T47D (cell line): ENCODE measurements around the gene C10orf67.

Source experiments
- DNase-seq, 2 experiments: peaks; one replicate each; pipeline versions ENCODE4 v3.0.0 to v3.0.0-alpha.2; 2011 to 2012; ENCODE audit warnings: low read depth in 1 of 2, low spot score in 1 of 2
- JUND ChIP-seq: IDR thresholded peaks from 2 replicates; pipeline ENCODE4 v1.6.1; 2012; ENCODE audit warnings: low read depth
- in situ Hi-C: cut with HindIII; loops from 2 replicates; pipeline ENCODE4 v1.10.0; 2016; ENCODE audit warnings: low sequenced_read_pairs, low pct_unique_long_range_greater_than_20kb

The C10orf67 gene

DNA sequence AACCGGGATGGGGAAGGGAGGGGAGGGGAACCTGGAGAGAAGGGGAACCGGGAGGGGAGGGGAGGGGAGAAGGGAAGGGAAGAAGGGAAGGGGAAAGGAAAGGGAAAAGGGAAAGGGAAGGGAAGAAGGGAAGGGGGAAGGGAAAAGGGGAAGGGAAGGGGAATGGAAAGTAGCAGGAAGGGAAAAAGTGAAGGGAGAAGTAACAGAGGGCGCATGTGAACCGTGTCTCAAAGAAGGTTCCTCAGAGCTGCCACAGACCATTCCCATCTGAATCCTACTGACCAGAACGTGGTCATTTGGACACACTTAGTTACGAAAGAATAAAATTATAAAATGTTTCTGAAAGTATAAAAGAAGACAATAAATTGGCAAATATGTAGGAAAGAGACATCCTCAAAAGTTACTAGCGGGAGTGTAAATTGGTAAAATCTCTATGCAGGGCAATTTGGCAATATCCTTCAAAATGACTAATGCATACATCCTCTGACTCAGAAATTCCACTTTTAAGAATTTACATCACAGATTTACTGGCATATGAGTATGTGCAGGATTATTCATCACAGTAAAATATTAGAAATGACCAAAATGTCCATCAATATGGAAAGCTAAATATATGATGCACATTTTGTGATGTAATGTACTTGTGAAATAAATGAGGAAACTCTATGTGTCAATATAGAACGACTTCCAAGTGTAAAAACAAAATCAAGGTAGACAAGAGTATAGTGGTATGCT lies 12.9 kb downstream of the C10orf67 start:
- peak in 1 of 2 experiments; percentile 36 for DNase-seq
- no peak for TF ChIP-seq JUND
- in situ Hi-C loops, result no loop called here

DNA sequence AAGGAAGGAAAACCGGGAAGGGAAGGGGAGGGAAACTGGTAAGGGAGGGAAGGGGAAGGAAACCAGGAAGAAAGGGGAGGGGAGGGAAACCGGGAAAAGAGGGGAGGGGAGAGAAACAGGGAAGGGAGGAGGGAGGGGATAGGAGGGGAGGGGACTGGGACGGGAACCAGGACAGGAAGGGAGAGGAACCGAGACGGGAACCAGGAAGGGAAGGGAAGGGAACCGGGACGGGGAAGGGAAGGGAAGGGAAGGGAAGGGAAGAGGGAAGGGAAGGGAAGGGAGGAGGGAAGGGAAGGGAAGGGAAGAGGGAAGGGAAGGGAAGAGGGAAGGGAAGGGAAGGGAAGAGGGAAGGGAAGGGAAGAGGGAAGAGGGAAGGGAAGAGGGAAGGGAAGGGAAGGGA lies 13.6 kb downstream of the C10orf67 start:
- no peak for TF ChIP-seq JUND
- DNase-seq, result no peak
- in situ Hi-C loops, result no loop called here

DNA sequence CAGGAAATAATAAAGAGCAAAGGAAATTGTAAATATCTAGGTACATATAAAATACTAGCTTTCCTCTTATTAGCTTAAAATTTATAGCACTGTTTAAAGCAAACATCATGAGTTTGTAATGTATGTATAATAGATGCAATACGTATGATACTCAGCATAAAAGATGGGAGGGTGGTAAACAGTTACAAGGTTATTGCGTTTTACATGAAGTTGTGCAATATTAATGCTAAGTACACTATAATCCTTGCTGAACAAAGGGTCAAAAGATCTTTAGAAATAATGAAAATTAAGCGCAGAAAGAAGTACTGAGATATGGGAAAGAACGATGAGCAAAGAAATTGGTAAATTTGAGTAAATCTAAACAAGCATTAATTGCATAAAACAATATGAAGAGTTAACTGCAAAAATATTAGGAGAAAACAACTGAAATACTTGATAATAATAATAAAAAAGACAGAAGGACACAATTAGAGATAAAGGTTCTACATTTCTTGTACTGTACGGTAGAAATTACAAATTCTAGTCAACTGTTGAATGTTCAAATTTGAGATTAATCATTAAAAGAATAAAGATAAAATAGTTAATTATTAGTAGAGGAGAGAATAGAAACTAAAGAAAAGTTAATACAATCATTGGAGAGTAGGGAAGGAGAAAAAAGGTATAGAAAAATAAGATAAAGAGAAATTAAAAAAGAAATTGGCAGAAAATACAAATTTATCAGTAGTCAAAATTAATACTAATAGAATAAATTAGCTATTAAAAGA lies 17.9 kb downstream of the C10orf67 start:
- in situ Hi-C loops, result no loop called here

DNA sequence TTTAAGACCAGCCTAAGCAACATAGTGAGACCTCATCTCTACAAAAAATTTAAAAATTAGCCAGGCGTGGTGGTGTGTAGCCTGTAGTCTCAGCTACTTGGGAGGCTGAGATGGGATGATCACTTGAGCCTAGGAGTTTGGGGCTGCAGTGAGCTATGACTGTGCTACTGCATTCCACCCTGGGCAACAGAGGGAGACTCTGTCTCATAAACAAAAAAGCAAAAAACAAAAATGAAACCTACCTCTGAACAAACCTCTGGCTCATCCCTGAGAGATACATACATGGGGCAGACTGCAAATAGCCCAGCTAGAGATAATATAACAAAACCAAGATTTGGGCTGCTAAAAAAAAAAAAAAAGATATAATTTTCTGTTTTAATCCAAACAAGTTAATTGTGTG lies 19.5 kb downstream of the C10orf67 start:
- no peak for DNase-seq
- TF ChIP-seq JUND, result no peak
- in situ Hi-C loops, result no loop called here

More for the DNA sequence above, 17.9 kb downstream of the C10orf67 start:
- DNase-seq, result no peak
- no peak for TF ChIP-seq JUND

- in situ Hi-C loops, result no loop called here
- DNase-seq, result no peak
- no peak for TF ChIP-seq JUND
Observed at GRCh38 chr10:23324351-23324750, 20.2 kb downstream of the C10orf67 start.

- DNase-seq, result no peak
- no peak for TF ChIP-seq JUND
- in situ Hi-C loops, result no loop called here
Observed at GRCh38 chr10:23322082-23322481, 22.5 kb downstream of the C10orf67 start.

DNA sequence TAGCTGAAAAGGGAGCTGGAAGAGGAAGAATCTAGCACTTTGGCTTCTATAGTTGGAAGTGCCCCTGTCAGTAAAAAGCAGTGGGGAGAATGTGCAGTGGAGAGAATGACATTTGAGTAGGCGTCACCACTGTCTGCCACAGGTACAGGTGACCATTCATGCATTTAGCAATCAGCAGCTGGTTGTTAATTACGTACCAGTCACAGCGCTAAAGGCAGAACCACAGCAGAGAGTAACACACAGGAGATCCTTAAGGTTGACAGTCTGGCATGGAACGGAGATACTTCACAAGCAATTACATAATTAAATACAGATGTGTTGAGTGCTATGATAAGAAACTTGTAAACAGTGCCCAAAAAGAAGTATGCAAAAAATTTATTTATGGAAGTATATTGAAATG lies 24.8 kb downstream of the C10orf67 start:
- in situ Hi-C loops, result no loop called here
- TF ChIP-seq JUND, result no peak
- no peak for DNase-seq

GRCh38 chr10:23318359-23318758 lies 26.2 kb downstream of the C10orf67 start:
- no peak for TF ChIP-seq JUND
- no peak for DNase-seq
- in situ Hi-C loops, result no loop called here

- in situ Hi-C loops, result no loop called here
- no peak for DNase-seq
Observed at GRCh38 chr10:23317416-23317815, 27.2 kb downstream of the C10orf67 start.

DNA sequence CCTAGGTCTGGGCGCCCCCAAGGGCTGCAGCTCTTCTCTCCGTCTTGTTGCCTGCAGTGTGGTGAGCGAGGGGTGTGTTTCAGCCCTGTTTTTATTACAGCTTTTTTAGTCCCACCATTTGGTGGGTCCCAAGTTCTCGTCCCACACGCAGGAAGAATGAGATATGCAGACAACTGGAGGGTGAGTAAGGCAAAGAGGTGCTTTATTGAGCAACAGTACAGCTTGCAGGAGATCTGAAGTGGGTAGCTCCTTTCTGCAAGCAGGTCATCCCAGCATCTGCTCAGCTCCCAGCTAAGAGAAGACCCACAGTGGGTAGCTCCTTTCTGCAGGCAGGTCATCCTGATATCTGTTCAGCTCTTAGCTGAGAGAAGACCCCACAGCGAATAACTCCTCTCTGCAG lies 28.2 kb downstream of the C10orf67 start:
- DNase-seq, result no peak
- in situ Hi-C loops, result no loop called here
- no peak for TF ChIP-seq JUND

More at GRCh38 chr10:23317416-23317815, 27.2 kb downstream of the C10orf67 start:
- TF ChIP-seq JUND, result no peak

DNA sequence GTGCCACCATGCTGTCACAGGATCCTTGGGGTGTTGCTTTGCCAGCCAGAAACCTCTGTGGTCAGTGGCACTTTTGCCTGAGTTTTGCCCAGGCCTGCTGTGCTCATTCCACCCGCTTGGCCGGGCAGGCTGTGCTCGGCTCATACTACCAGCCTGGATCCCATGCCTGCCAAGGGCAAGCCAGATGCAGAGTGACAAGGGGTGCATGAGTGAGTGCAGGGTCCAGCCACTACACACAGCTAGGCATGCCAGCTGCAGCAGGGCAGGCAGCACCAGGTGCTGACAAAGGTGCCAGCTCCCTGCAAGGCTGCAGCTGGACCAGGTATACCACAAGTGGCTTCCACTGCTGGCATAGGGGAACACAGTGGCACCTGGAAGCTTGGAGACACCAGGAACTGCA lies 28.6 kb downstream of the C10orf67 start:
- in situ Hi-C loops, result no loop called here
- DNase-seq, result no peak
- TF ChIP-seq JUND, result no peak

DNA sequence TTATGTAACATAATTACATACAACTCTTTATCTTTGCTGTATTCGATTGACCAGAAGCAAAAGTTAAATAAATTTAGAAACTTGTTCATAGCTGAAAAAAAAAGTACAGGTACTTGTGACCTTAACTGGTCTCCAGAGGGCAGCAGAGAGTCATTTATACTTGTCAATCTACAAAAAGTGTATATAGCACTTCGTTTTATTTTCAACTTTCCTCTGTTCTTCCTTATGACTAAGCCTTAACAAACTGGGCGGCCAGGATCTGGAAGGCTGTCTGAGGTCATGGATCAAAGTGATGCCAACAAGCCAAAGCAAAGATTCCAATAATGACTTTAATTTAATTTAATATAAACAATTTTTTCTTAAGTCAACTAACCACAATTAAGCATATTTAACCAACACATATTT lies 29.8 kb downstream of the C10orf67 start:
- TF ChIP-seq JUND, result no peak
- peak in 1 of 2 experiments; percentile 76 for DNase-seq
- in situ Hi-C loops, result no loop called here

- in situ Hi-C loops, result no loop called here
- no peak for DNase-seq
- no peak for TF ChIP-seq JUND
Observed at GRCh38 chr10:23311034-23311433, 33.6 kb downstream of the C10orf67 start.
